Neural cell (in vitro differentiated cells): ENCODE measurements around the gene HDAC11. TPM values are rescaled to one million over a fixed set of nuclear protein-coding genes. Genes with fewer than 3 reads are reported as not detected.

Source experiments
- H2AFZ ChIP-seq: fragments of 200-600, 300-800 bp; sonication (generic), shearing (Covaris generic); 2 replicates; pipeline ENCODE4 v1.6.0; 2014; ENCODE audit warnings: low read depth, mild to moderate bottlenecking, antibody characterized with exemption, low read length, moderate library complexity
- H3F3A ChIP-seq: fragments of 200-600 bp; shearing (Covaris generic); 2 replicates; pipeline ENCODE4 v1.6.1; 2016; ENCODE audit warnings: mild to moderate bottlenecking, moderate library complexity, mixed read lengths, antibody characterized with exemption, low read length; ENCODE audit not compliant: insufficient read depth, poor library complexity, severe bottlenecking
- H3K27ac ChIP-seq: fragments of 200-600, 300-800 bp; sonication (generic), shearing (Covaris generic); 2 replicates; pipeline ENCODE4 v1.5.1; 2014; ENCODE audit warnings: mild to moderate bottlenecking, low read length, moderate library complexity
- H3K27me3 ChIP-seq: fragments of 300-800, 200-600 bp; sonication (generic), shearing (Covaris generic); 2 replicates; pipeline ENCODE4 v1.6.0; 2014; ENCODE audit warnings: mild to moderate bottlenecking, low read depth, low read length, moderate library complexity; ENCODE audit not compliant: insufficient read depth
- H3K36me3 ChIP-seq: fragments of 300-800, 200-600 bp; sonication (generic), shearing (Covaris generic); 2 replicates; pipeline ENCODE4 v1.5.1; 2014; ENCODE audit warnings: mild to moderate bottlenecking, antibody characterized with exemption, low read length, moderate library complexity; ENCODE audit not compliant: insufficient read depth
- H3K4me2 ChIP-seq: fragments of 300-800, 200-600 bp; sonication (generic), shearing (Covaris generic); 2 replicates; pipeline ENCODE4 v1.6.0; 2014; ENCODE audit warnings: mild to moderate bottlenecking, low read length
- H3K4me3 ChIP-seq: fragments of 300-800, 200-600 bp; sonication (generic), shearing (Covaris generic); 2 replicates; pipeline ENCODE4 v1.5.1; 2014; ENCODE audit warnings: mild to moderate bottlenecking, low read length, moderate library complexity
- H3K79me2 ChIP-seq: fragments of 200-600 bp; shearing (Covaris generic); replicated peaks from 2 replicates; pipeline ENCODE4 v1.6.0; 2014; ENCODE audit warnings: mild to moderate bottlenecking, low read length, moderate library complexity; ENCODE audit not compliant: insufficient read depth
- H3K9ac ChIP-seq: fragments of 300-800, 200-600 bp; sonication (generic), shearing (Covaris generic); 2 replicates; pipeline ENCODE4 v1.6.1; 2016; ENCODE audit warnings: mild to moderate bottlenecking, low read length, mixed read lengths
- H3K9me2 ChIP-seq: fragments of 200-600 bp; shearing (Covaris generic); 2 replicates; pipeline ENCODE4 v1.6.1; 2016; ENCODE audit warnings: mild to moderate bottlenecking, low read length, mixed read lengths; ENCODE audit not compliant: insufficient read depth
- H3K9me3 ChIP-seq: fragments of 200-600, 300-800 bp; sonication (generic), shearing (Covaris generic); 2 replicates; pipeline ENCODE4 v1.6.1; 2016; ENCODE audit warnings: mild to moderate bottlenecking, mixed run types, low read length, moderate library complexity, mixed read lengths
- H4K20me1 ChIP-seq: fragments of 200-600 bp; shearing (Covaris generic); 2 replicates; pipeline ENCODE4 v1.6.1; 2016; ENCODE audit warnings: mild to moderate bottlenecking, mixed run types; ENCODE audit not compliant: insufficient read depth
- EP300 ChIP-seq: fragments of 450-650 bp; conservative IDR thresholded peaks from 2 replicates; pipeline ENCODE4 v1.6.1; 2014; ENCODE audit warnings: antibody characterized with exemption, mild to moderate bottlenecking, moderate library complexity; ENCODE audit not compliant: poor library complexity, severe bottlenecking
- EZH2 ChIP-seq: fragments of 200-600, 300-800 bp; shearing (Covaris generic), sonication (generic); IDR thresholded peaks from 2 replicates; pipeline ENCODE4 v1.6.1; 2014; ENCODE audit warnings: antibody characterized with exemption, low read length, borderline replicate concordance, mild to moderate bottlenecking; ENCODE audit not compliant: insufficient read depth, poor library complexity, severe bottlenecking
- MXI1 ChIP-seq: fragments of 450-650 bp; conservative IDR thresholded peaks from 2 replicates; pipeline ENCODE4 v1.6.1; 2014; ENCODE audit warnings: antibody characterized with exemption, mild to moderate bottlenecking; ENCODE audit not compliant: poor library complexity, severe bottlenecking
- POLR2AphosphoS5 ChIP-seq: IDR thresholded peaks from 2 replicates; pipeline ENCODE4 v1.6.1; 2012
- RAD21 ChIP-seq: fragments of 450-650 bp; conservative IDR thresholded peaks from 2 replicates; pipeline ENCODE4 v1.6.1; 2014; ENCODE audit warnings: antibody characterized with exemption, mild to moderate bottlenecking, moderate library complexity
- SMC3 ChIP-seq: fragments of 450-650 bp; conservative IDR thresholded peaks from 2 replicates; pipeline ENCODE4 v1.6.1; 2014; ENCODE audit warnings: antibody characterized with exemption, mild to moderate bottlenecking, moderate library complexity; ENCODE audit not compliant: poor library complexity
- TAF1 ChIP-seq: IDR thresholded peaks from 2 replicates; pipeline ENCODE4 v1.6.1; 2012; ENCODE audit warnings: low read depth
- polyA plus RNA-seq: library from polyadenylated mRNA; depleted of rRNA; stranded (reverse); fragments of >200 nt; gene quantifications from 2 replicates; pipeline ENCODE4 v1.2.3, GENCODE V29; 2014
- TF ChIP-seq, protein P1 (sequence below): fragments of 450-650 bp; IDR thresholded peaks from 2 replicates; pipeline ENCODE4 v1.5.1; 2014; ENCODE audit warnings: antibody characterized with exemption, mild to moderate bottlenecking, moderate library complexity; ENCODE audit not compliant: poor library complexity, severe bottlenecking
- TF ChIP-seq, protein P2 (sequence below): IDR thresholded peaks from 2 replicates; pipeline ENCODE4 v1.6.1; 2012; ENCODE audit warnings: borderline replicate concordance

The HDAC11 gene
- polyA plus RNA-seq, 1 donor from 2014 or later = 14.8 TPM

DNA sequence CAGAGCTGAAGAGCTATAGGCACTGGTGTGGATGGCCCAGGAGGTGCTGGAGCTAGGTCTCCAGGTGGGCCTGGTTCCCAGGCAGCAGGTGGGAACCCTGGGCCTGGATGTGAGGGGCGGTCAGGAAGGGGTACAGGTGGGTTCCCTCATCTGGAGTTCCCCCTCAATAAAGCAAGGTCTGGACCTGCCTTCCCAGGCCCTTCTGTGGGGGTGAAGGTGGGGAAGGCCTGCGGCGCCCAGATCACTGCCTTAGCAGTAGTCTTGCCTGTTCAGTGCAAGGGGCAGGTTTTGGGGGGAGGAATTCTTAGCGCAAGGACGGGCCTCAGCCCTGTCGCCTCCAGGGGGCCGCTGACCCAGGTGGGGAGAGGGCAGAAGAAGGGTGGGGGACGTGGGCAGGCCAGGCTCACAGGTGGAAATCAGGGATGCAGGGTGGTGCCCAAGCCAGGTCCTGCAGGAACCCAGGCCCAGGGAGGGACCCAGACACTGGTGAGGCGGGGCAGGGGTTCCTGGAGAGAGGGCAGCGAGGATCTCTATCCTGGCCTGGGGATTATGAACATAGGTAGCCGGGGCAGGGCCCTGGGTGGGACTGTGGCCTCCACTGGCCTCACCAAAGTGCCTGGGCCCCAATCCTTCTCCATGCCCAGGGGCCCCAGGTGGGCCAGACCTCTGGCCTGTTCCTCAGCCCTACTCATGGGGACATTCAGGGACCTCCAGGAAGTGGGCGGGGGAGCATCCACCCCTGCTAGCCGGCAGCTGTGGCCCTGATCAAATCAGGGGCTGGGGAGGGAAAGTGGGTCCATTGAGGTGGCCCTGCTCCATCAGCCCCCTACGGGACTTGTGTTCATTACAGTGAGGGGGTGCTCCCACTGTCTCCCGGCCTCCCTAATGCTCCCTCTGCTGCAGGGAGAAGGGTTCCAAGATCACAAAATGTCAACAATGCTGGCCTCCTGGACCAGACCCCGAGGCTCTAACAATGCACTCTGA lies 25.3 kb downstream of the HDAC11 start:
- Histone ChIP-seq H3K79me2 (no peaks in the 10 kb centered on the region), H3F3A (no peaks in the 10 kb centered on the region), H3K9me3 (no peaks in the 10 kb centered on the region), H3K4me3 (no peak overlapping the region), H3K27ac (no peak overlapping the region), H3K9ac (no peak overlapping the region), H3K4me2 (no peak overlapping the region), H3K9me2 (no peaks in the 10 kb centered on the region), H3K27me3 (no peaks in the 10 kb centered on the region), H2AFZ (no peak overlapping the region), H3K36me3 (no peaks in the 10 kb centered on the region), H4K20me1 (no peaks in the 10 kb centered on the region)
- TF ChIP-seq SMC3 = no peak
- no peak for TF ChIP-seq POLR2AphosphoS5
- no peak for TF ChIP-seq EP300
- TF ChIP-seq MXI1 = no peak
- TF ChIP-seq TAF1 = no peak
- TF ChIP-seq, protein P1, sequence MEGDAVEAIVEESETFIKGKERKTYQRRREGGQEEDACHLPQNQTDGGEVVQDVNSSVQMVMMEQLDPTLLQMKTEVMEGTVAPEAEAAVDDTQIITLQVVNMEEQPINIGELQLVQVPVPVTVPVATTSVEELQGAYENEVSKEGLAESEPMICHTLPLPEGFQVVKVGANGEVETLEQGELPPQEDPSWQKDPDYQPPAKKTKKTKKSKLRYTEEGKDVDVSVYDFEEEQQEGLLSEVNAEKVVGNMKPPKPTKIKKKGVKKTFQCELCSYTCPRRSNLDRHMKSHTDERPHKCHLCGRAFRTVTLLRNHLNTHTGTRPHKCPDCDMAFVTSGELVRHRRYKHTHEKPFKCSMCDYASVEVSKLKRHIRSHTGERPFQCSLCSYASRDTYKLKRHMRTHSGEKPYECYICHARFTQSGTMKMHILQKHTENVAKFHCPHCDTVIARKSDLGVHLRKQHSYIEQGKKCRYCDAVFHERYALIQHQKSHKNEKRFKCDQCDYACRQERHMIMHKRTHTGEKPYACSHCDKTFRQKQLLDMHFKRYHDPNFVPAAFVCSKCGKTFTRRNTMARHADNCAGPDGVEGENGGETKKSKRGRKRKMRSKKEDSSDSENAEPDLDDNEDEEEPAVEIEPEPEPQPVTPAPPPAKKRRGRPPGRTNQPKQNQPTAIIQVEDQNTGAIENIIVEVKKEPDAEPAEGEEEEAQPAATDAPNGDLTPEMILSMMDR = no peak

DNA sequence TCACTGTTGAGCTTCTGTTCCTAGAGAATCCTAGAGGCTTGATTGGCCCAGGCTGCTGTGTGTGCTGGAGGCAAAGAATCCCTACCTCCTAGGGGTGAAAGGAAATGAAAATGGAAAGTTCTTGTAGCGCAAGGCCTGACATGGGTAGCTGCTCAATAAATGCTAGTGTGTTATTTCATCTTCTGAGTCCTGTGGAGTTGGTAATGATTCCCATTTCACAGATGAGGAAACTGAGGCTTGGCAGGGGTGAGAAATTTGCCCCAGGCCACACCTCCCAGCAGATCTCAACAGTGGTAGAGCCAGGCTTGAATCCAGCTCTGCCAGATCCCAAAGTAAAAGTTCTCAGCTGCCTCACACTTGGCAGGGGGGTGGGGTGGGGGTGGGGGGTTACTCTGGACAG lies 26.1 kb downstream of the HDAC11 start:
- Histone ChIP-seq H3K9me3 (no peaks in the 10 kb centered on the region), H3K27me3 (no peaks in the 10 kb centered on the region), H4K20me1 (no peaks in the 10 kb centered on the region), H2AFZ (no peak overlapping the region), H3K4me2 (no peak overlapping the region), H3K36me3 (no peaks in the 10 kb centered on the region), H3K27ac (no peak overlapping the region), H3K4me3 (no peak overlapping the region), H3K9ac (no peak overlapping the region), H3F3A (no peaks in the 10 kb centered on the region), H3K79me2 (no peaks in the 10 kb centered on the region), H3K9me2 (no peaks in the 10 kb centered on the region)
- TF ChIP-seq, protein P1 = no peak
- TF ChIP-seq RAD21 (no peak), EZH2 (no peak), MXI1 (no peak), SMC3 (no peak), TAF1 (no peak), POLR2AphosphoS5 (no peak), EP300 (no peak)
- TF ChIP-seq, protein P2, sequence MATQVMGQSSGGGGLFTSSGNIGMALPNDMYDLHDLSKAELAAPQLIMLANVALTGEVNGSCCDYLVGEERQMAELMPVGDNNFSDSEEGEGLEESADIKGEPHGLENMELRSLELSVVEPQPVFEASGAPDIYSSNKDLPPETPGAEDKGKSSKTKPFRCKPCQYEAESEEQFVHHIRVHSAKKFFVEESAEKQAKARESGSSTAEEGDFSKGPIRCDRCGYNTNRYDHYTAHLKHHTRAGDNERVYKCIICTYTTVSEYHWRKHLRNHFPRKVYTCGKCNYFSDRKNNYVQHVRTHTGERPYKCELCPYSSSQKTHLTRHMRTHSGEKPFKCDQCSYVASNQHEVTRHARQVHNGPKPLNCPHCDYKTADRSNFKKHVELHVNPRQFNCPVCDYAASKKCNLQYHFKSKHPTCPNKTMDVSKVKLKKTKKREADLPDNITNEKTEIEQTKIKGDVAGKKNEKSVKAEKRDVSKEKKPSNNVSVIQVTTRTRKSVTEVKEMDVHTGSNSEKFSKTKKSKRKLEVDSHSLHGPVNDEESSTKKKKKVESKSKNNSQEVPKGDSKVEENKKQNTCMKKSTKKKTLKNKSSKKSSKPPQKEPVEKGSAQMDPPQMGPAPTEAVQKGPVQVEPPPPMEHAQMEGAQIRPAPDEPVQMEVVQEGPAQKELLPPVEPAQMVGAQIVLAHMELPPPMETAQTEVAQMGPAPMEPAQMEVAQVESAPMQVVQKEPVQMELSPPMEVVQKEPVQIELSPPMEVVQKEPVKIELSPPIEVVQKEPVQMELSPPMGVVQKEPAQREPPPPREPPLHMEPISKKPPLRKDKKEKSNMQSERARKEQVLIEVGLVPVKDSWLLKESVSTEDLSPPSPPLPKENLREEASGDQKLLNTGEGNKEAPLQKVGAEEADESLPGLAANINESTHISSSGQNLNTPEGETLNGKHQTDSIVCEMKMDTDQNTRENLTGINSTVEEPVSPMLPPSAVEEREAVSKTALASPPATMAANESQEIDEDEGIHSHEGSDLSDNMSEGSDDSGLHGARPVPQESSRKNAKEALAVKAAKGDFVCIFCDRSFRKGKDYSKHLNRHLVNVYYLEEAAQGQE = no peak
